ENCODE results near the gene KBTBD4.

Gene KBTBD4

DNA sequence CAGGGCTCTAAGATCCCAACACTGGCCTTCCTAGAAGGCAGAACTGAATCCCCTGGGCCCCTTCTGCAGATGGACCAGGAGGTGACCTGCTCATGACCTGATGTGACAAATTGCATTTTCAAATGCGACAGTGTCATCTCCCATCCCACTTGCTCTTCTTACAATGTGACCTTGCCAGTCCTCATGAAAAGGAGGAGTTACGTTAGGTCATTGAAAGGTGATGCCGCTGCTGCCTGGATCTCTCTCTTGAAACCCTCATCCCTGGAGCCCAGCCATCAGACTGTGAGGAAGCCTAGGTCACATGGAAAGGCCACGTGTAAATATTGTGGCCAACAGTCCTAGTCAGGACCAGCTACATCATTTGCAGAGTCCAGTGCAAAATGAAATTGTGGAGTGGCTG is 21.1 kb upstream of the KBTBD4 start:
- Mint-ChIP-seq H3K27ac (no peak overlapping the region), H3K4me3 (no peak overlapping the region), H3K36me3 (ENCODE audit: insufficient read depth) (no peaks in the 10 kb centered on the region), H3K9me3 (no peaks in the 10 kb centered on the region), H3K4me1 (ENCODE audit: low read depth in 2 of 2) (no peaks in the 10 kb centered on the region), H3K27me3 (peaks cover 10 to 14% of the 10 kb centered on the region in 2 donors)
- no peak for ATAC-seq (replicated peaks)
- no peak for DNase-seq

DNA sequence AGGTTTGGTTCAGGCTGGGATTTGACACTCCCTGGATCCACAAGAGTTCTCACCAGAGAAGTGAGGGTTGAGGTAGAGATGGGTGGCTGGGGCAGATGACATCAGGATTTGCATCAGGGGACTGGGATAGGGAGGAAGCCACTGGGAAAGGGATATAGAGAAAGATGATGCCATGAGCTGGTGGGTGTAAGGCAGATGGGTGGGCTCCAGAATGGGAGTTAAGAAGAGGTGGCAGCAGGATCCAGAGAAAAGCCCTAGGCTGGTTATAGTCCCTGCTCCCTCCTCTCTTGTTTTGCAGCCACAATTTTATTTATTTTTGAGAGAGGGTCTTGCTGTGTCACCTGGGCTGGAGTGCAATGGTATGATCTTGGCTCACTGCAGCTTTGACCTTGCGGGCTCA is 17.2 kb upstream of the KBTBD4 start:
- ATAC-seq (replicated peaks) (no peak), DNase-seq (no peak)
- no peaks in the 10 kb centered on the region for H3K9me3 Mint-ChIP-seq
- no peak overlapping the region for H3K27ac Mint-ChIP-seq
- no peaks in the 10 kb centered on the region for H3K36me3 Mint-ChIP-seq (ENCODE audit: insufficient read depth)
- H3K4me3 Mint-ChIP-seq = no peak overlapping the region
- peaks cover 0 to 8% of the 10 kb centered on the region in 2 donors for H3K4me1 Mint-ChIP-seq (ENCODE audit: low read depth in 2 of 2)
- H3K27me3 Mint-ChIP-seq = peaks cover 27 to 47% of the 10 kb centered on the region in 2 donors

DNA sequence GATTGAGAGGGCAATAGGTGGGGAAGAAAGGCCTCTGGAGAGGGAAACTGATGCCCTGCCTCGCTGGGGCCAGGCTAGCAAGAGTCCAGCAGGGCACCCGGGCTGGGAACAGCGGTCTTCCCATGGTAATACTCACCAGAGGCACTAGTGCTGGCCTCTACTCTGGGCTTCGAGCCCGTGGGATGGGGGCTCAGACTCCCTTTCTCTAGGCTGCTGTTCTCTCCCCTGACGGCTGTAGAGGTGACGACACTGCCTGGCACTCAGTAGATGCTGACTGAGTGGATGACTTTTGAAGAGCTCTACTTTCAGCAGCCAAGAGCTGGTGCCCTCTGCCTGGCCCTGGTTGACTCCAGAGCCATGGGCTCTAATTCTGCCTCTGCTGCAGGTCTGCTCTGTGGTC is 16.3 kb upstream of the KBTBD4 start:
- no peak overlapping the region for H3K27ac Mint-ChIP-seq
- no peaks in the 10 kb centered on the region for H3K36me3 Mint-ChIP-seq (ENCODE audit: insufficient read depth)
- H3K4me1 Mint-ChIP-seq (ENCODE audit: low read depth in 2 of 2) = peaks cover 0 to 8% of the 10 kb centered on the region in 2 donors
- H3K4me3 Mint-ChIP-seq = no peak overlapping the region
- H3K9me3 Mint-ChIP-seq = no peaks in the 10 kb centered on the region
- DNase-seq (no peak), ATAC-seq (replicated peaks) (no peak)
- H3K27me3 Mint-ChIP-seq = peaks cover 27 to 47% of the 10 kb centered on the region in 2 donors

DNA sequence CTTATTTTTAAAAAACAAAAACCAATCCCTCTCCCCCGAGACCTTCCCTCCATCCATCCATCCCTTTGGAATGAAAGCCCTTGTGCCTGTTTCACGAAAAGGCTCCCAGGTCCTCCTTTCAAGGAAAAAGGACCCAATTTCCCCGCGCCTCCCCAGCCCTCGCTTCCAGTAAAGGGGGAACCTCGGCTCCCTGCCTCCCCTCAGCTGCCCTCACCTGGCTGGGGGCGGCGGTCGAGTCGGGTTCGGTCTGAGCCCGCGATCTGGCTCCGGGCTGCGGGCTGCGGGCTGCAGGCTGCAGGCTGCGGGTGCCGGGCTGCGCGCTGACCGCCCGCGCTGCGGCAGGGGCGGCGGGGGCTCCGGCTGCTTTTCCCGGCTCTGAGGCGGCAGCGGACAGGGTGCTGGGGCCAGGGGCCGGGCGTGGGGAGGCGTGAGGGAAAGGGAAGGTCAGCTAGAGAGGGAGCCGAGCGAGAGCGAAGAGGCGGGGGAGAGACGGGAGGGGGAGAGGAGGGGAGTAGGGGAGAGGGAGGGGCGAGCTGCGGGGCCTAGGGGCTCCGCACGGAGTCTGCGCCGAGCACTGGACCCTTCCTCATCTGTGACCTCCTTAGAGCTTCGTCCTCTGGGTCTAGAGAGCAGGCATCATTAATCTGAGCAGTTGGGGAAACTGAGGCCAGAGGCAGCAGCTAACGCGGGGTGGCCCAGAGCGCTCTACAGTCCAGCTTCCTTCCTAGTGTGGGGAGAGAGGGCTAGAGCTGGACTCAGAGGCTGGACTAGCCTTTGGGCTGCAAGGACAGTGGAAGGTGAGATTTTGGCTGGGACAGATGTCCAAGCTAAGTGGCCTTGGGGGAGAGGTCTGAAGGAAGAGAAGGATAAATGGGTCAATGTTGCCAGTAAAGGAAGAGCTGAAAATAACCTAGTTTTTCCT is 15.4 kb upstream of the KBTBD4 start, which contains the start of gene C1QTNF4:
Gene C1QTNF4 (minus strand): TSS at position 478 of the 922 bp plus-strand sequence. CDS start 3,601 bp downstream, outside the sequence.
- Mint-ChIP-seq H3K36me3 (ENCODE audit: insufficient read depth) (no peaks in the 10 kb centered on the region), H3K9me3 (no peaks in the 10 kb centered on the region), H3K27ac (no peak within 1 kb of the TSS), H3K4me3 (no peak within 1 kb of the TSS), H3K27me3 (peaks cover 27 to 47% of the 10 kb centered on the region in 2 donors), H3K4me1 (ENCODE audit: low read depth in 2 of 2) (peaks cover 0 to 8% of the 10 kb centered on the region in 2 donors)
- DNase-seq = no peak
- ATAC-seq (replicated peaks) = no peak

DNA sequence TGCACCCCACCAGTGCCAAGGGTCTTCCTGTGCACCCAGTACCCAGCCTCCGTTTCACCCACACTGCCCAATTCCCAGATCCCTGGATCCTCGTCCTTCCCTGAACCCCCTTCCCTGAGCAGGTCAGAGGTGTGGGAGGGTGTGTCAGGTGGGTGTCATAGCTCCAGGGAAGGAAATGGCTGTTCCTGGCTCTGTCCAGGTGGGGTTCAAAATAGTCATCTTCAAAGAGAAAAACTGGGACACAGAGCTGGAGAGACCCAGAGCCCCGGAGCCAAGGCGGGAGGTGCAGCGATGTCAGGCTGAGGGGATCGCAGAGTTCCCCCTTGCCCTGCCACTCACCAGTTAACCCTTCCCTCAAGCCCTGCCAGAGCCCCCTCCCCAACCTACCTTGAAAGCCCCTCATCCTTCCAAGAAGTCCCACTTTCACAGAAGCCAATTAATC is 14.7 kb upstream of the KBTBD4 start:
- DNase-seq = no peak
- ATAC-seq (replicated peaks) = no peak
- no peak overlapping the region for H3K4me3 Mint-ChIP-seq
- H3K9me3 Mint-ChIP-seq = no peaks in the 10 kb centered on the region
- H3K27ac Mint-ChIP-seq = no peak overlapping the region
- peaks cover 0 to 8% of the 10 kb centered on the region in 2 donors for H3K4me1 Mint-ChIP-seq (ENCODE audit: low read depth in 2 of 2)
- peaks cover 27 to 47% of the 10 kb centered on the region in 2 donors for H3K27me3 Mint-ChIP-seq
- H3K36me3 Mint-ChIP-seq (ENCODE audit: insufficient read depth) = no peaks in the 10 kb centered on the region

DNA sequence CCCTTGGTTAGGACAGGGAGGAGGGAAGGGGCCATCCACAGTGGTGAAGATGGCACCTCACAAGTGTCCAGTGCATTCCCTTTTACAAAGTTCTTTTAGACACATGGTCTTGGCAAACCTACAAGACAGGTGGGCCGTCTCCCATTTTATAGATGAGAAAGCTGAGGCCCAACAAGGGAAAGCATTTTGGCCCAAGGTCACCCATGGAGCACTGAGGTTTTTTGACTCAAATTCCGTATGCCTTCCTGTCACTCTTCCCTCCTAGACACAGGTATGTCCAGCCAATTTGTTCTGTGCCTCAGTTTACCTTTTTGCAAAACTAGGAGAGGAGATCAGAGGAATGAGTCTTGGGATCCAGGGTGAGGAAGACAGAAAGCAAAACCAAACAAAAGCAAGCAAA is 14.2 kb upstream of the KBTBD4 start:
- no peak overlapping the region for H3K4me3 Mint-ChIP-seq
- peaks cover 27 to 47% of the 10 kb centered on the region in 2 donors for H3K27me3 Mint-ChIP-seq
- no peaks in the 10 kb centered on the region for H3K36me3 Mint-ChIP-seq (ENCODE audit: insufficient read depth)
- H3K4me1 Mint-ChIP-seq (ENCODE audit: low read depth in 2 of 2) = peaks cover 0 to 8% of the 10 kb centered on the region in 2 donors
- no peaks in the 10 kb centered on the region for H3K9me3 Mint-ChIP-seq
- DNase-seq (no peak), ATAC-seq (replicated peaks) (no peak)
- no peak overlapping the region for H3K27ac Mint-ChIP-seq

DNA sequence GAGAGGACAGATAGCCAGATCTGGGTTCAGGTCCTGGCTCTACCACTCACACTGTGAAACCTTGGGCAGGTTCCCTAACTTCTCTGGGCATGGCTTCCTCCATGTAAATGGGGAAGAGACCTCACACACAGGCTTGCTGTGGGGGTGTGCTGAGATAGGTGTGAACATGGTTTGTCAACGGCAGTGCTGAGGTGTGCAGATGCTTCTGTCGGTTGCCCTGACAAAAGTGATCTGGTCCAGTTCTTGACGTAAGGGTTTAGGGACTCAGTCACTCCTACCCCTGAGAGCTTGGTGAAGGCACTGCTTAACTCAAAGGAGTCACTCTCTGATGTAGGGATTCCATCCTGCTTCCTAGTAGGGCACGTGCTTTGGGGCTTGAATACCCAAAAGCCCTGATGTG is 13.5 kb upstream of the KBTBD4 start:
- no peak for DNase-seq
- Mint-ChIP-seq H3K27ac (no peak overlapping the region), H3K27me3 (peaks cover 27 to 47% of the 10 kb centered on the region in 2 donors), H3K4me1 (ENCODE audit: low read depth in 2 of 2) (peaks cover 0 to 8% of the 10 kb centered on the region in 2 donors), H3K4me3 (no peak overlapping the region), H3K9me3 (no peaks in the 10 kb centered on the region), H3K36me3 (ENCODE audit: insufficient read depth) (no peaks in the 10 kb centered on the region)
- ATAC-seq (replicated peaks) = no peak

DNA sequence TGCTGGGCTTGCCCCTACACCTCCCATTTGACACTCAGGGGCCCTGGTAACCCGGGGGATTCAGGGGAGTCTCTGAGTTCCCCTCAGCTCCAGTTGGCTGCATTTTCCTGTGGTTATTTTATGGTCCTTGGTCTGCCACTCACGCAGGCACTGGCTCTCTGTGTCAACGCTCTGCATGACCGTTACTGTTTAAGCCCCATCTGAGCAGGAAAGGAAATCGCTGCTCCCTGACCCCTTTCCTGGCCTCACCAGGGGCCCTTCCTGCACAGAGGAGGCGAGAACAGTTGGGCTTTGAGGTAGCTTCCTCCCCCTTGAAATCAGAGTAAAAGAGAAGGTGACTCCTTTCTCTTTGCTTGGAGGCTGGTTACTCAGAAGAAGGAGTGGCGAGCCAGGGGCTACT is 13.0 kb upstream of the KBTBD4 start:
- Mint-ChIP-seq H3K27me3 (peaks cover 27 to 47% of the 10 kb centered on the region in 2 donors), H3K4me3 (no peak overlapping the region), H3K27ac (no peak overlapping the region), H3K4me1 (ENCODE audit: low read depth in 2 of 2) (peaks cover 0 to 8% of the 10 kb centered on the region in 2 donors), H3K36me3 (ENCODE audit: insufficient read depth) (no peaks in the 10 kb centered on the region), H3K9me3 (no peaks in the 10 kb centered on the region)
- ATAC-seq (replicated peaks) (no peak), DNase-seq (no peak)

DNA sequence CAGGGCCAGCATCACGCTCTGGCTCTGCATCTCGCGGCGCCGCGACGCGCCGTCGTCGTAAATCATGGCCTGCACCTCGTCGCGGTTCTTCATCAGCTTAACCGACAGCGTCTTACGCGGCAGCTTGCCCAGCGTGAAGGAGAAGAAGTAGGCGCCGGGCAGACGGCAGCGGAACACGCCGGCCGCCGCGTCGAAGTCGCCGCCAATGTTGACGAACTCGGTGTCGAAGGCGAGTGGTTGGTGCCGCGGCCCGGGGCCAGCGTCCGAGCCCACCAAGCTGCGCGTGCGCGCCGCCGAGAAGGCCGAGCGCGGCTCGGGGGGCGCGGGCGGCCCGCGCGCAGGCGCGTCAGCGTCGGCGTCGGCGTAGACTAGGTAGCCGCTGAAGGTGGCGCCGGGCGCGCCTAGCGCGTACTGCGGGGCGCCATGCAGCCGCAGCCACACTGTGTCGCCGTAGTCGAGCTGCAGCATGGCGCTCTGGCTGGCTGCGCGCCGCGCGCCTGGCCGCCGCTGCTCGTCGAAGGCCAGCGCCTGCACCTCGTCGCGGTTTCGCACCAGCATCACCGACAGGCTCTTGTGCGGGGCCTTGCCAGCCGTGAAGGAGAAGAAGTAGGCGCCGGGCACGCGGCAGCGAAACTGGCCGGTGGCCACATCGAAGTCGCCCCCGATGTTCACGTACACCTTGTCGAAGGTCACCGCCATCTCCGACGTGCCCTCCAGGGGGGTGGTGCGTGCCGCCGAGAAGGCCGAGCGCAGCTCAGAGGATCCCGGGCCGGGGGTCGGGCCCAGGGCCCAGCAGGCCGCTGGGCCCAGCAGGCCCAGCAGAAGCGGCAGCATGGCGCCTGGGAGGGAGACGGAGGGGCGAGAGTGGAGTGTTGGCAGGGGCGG is 11.4 kb upstream of the KBTBD4 start:
- Mint-ChIP-seq H3K4me3 (no peak overlapping the region), H3K9me3 (no peaks in the 10 kb centered on the region), H3K27me3 (peaks cover 18 to 36% of the 10 kb centered on the region in 2 donors), H3K36me3 (ENCODE audit: insufficient read depth) (peaks cover 8% of the 10 kb centered on the region), H3K27ac (no peak overlapping the region), H3K4me1 (ENCODE audit: low read depth in 2 of 2) (peaks cover 0 to 8% of the 10 kb centered on the region in 2 donors)
- DNase-seq = no peak
- ATAC-seq (replicated peaks) = no peak

DNA sequence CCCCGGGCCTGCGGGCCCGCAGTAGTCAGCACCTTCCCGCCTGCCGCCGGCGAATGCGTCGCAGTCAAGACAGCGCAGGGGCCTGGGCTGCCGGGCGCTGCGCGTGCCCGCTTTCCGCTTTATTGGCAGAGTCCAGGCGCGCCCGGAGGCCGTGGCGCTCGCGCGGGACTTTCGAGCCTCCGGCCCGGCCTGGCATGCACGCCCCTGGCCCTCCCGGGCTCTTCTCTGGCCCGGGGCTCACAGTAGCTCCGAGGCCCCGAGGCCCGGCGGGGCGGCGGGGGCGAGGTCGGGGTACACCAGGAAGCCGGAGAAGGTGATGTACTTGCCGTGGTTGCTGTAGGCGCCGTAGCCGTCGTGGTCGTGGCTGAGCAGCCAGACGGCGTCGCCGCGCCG is 10.8 kb upstream of the KBTBD4 start:
- ATAC-seq (replicated peaks) (no peak), DNase-seq (no peak)
- Mint-ChIP-seq H3K27me3 (peaks cover 14 to 30% of the 10 kb centered on the region in 2 donors), H3K36me3 (ENCODE audit: insufficient read depth) (peaks cover 15% of the 10 kb centered on the region), H3K4me3 (no peak overlapping the region), H3K4me1 (ENCODE audit: low read depth in 2 of 2) (peaks cover 0 to 8% of the 10 kb centered on the region in 2 donors), H3K9me3 (no peaks in the 10 kb centered on the region), H3K27ac (no peak overlapping the region)

DNA sequence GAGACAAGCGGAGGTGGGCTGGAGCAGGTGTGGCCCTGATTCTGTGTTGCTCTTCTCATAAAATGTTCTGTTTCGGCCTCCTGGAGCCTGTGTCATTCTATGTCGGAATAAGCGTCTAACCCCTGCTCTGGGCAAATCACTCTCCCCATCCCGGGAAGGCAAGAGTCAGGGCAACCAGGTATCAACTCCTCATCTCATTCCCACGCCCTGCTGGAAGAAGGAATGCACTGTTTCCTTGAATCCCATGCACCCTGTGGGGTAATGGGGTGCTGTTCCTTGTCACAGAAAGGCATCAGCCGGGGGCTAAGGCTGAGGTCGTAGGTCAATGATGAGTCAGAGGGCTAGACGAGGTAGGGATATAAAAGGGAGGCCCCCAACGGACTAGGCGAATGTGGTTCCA is 10.3 kb upstream of the KBTBD4 start:
- Mint-ChIP-seq H3K4me1 (ENCODE audit: low read depth in 2 of 2) (peaks cover 0 to 6% of the 10 kb centered on the region in 2 donors), H3K27me3 (peaks cover 11 to 25% of the 10 kb centered on the region in 2 donors), H3K4me3 (no peak overlapping the region), H3K9me3 (no peaks in the 10 kb centered on the region), H3K27ac (no peak overlapping the region), H3K36me3 (ENCODE audit: insufficient read depth) (peaks cover 19% of the 10 kb centered on the region)
- DNase-seq (no peak), ATAC-seq (replicated peaks) (no peak)

DNA sequence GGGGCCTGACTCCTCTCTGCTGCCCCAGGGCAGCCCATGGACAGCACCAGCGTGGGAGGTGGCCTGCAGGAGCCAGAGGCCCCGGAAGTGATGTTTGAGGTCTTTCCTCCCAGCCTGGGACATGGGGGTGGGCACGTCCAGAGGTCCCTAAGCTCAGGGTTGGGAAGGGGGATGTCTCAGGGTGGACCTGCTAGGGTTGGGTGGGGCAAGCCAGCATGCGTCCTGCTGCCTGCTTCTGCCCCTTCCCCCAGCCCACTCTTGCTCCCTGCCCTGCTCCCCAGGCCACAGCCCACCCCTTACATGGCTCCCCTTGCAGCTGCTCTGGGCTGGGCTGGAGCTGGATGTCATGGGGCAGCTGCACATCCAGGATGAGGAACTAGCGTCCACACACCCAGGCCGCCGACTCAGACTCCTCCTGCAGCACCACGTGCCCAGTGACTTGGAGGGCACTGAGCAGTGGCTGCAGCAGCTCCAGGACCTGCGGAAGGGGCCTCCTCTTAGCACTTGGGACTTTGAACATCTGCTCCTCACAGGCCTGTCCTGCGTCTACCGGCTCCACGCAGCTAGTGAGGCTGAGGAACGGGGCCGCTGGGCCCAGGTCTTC is 9.1 kb upstream of the KBTBD4 start:
- Mint-ChIP-seq H3K9me3 (no peaks in the 10 kb centered on the region), H3K4me3 (no peak overlapping the region), H3K36me3 (ENCODE audit: insufficient read depth) (peaks cover 31% of the 10 kb centered on the region), H3K27ac (peak overlapping the region; percentile 10 to 38), H3K27me3 (peaks cover 0 to 12% of the 10 kb centered on the region in 2 donors), H3K4me1 (ENCODE audit: low read depth in 2 of 2) (peaks cover 0 to 2% of the 10 kb centered on the region in 2 donors)
- ATAC-seq (replicated peaks) (no peak), DNase-seq (no peak)
